Cardiac muscle cell (in vitro differentiated cells and primary cell): ENCODE results near the gene ZNF777. TPM values are rescaled to one million over a fixed set of nuclear protein-coding genes. Genes with fewer than 3 reads are reported as not detected.

Experiments used
- DNase-seq, 2 donors: peaks; one replicate each; pipeline versions ENCODE4 v3.0.0 to v3.0.0-alpha.2; 2010 to 2017; ENCODE audit warnings: low read depth in 1 of 2, low spot score in 1 of 2
- H3K27ac ChIP-seq: fragments of 200-600 bp; sonication (generic); 2 replicates; pipeline ENCODE4 v1.5.1; 2016
- H3K27me3 ChIP-seq: fragments of 200-600 bp; sonication (generic); 2 replicates; pipeline ENCODE4 v1.6.0; 2016; ENCODE audit warnings: control low read depth
- H3K36me3 ChIP-seq: fragments of 200-600 bp; sonication (generic); 2 replicates; pipeline ENCODE4 v1.5.1; 2016; ENCODE audit warnings: control low read depth
- H3K4me1 ChIP-seq: fragments of 200-600 bp; sonication (generic); 2 replicates; pipeline ENCODE4 v1.8.1; 2017; ENCODE audit warnings: low read depth, mild to moderate bottlenecking, mixed run types
- H3K4me3 ChIP-seq: fragments of 200-600 bp; sonication (generic); 2 replicates; pipeline ENCODE4 v1.5.1; 2016; ENCODE audit warnings: mild to moderate bottlenecking
- H3K9me3 ChIP-seq: fragments of 200-600 bp; sonication (generic); 2 replicates; pipeline ENCODE4 v1.5.1; 2017; ENCODE audit warnings: low read depth, mild to moderate bottlenecking, control low read depth
- polyA plus RNA-seq: library from polyadenylated mRNA; unstranded; fragments of >200 nt; fragmentation: Nextera tagmentation; extraction: Ambion mirVana; gene quantifications from 2 replicates; pipeline ENCODE4 v1.2.1, GENCODE V29; 2016
- total RNA-seq: library from RNA; depleted of rRNA; stranded (reverse); fragments of >200 nt; gene quantifications from 2 replicates; pipeline ENCODE4 v1.2.3, GENCODE V29; 2016
- TF ChIP-seq, protein P1 (sequence below): IDR thresholded peaks from 2 replicates; pipeline ENCODE4 v1.5.1; 2012; ENCODE audit warnings: low read depth, mild to moderate bottlenecking, low read length

ZNF777 gene
- total RNA-seq (16.0 and 19.5 TPM in 2 replicates), polyA plus RNA-seq (17.6 and 20.0 TPM in 2 replicates)

DNA sequence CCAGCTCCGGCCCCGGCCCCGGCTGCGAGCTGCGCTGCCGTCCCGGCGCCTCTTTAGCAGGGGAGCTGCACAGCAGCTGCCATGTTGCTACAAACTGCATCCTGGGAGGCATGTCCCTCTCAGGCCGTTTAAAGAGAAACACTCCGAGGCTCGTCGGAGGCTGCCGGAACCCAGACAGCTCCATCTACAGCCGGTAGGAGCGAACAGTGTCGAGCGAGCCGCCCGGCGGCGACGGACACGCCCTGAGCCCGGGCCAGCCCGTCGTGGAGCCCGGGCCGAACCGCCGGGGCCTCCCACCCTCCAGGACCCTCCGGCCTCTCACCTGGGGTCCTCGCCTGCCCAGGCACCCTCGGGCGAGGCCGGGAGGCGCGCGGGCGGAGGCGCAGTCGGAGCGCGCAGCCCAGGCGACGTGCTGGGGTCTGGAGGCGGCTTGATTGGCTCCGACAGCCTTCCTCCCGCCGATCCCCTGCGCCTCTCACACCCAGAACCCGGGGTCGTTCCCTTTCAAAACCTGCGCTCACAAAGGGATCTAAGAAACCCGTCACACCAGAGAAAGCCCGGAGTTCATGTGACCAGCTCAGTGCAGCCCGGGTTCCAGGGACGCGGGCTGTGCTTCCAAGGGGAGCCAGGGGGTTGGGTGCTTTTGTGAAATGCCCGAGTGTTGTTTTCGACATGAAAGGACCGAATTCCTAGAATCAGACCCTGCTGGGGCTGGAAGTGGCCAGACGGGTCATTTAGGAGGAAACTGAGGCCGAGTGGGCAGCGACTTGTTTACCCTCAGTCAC is at the start of gene ZNF777:
TSS of gene ZNF777 (minus strand) at position 570 of the 785 bp plus-strand sequence. CDS start 5,040 bp downstream, outside the sequence.
- H3K27me3 ChIP-seq = no peaks in the 10 kb centered on the region
- peak; percentile 89 to 91 for DNase-seq
- peak within 1 kb of the TSS; percentile 86 for H3K4me3 ChIP-seq
- TF ChIP-seq, protein P1, sequence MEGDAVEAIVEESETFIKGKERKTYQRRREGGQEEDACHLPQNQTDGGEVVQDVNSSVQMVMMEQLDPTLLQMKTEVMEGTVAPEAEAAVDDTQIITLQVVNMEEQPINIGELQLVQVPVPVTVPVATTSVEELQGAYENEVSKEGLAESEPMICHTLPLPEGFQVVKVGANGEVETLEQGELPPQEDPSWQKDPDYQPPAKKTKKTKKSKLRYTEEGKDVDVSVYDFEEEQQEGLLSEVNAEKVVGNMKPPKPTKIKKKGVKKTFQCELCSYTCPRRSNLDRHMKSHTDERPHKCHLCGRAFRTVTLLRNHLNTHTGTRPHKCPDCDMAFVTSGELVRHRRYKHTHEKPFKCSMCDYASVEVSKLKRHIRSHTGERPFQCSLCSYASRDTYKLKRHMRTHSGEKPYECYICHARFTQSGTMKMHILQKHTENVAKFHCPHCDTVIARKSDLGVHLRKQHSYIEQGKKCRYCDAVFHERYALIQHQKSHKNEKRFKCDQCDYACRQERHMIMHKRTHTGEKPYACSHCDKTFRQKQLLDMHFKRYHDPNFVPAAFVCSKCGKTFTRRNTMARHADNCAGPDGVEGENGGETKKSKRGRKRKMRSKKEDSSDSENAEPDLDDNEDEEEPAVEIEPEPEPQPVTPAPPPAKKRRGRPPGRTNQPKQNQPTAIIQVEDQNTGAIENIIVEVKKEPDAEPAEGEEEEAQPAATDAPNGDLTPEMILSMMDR = peak; percentile 50
- no peaks in the 10 kb centered on the region for H3K36me3 ChIP-seq
- H3K9me3 ChIP-seq = no peaks in the 10 kb centered on the region
- H3K27ac ChIP-seq = peak within 1 kb of the TSS; percentile 57
- peaks cover 10% of the 10 kb centered on the region for H3K4me1 ChIP-seq

DNA sequence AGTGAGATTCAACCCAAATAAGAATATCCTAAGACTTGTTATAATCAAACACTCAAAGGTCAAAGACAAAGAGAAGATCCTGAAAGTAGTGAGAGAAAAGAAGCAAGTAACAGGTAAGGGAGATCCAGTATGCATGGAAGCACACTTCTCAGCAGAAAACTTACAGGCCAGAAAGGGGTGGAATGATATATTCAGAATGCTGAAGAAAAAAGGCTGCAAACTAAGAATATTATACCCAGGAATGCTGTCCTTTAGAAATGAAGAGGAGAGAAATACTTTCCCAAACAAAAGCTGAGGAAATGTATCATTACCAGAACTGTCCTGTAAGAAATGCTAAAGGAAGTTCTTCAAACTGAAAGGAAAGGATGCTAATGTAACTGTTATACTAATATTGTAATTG is 49.4 kb upstream of the ZNF777 start:
- no peaks in the 10 kb centered on the region for H3K4me1 ChIP-seq
- H3K4me3 ChIP-seq = no peak overlapping the region
- TF ChIP-seq, protein P1 = no peak
- H3K27me3 ChIP-seq = no peaks in the 10 kb centered on the region
- H3K36me3 ChIP-seq = no peaks in the 10 kb centered on the region
- no peak overlapping the region for H3K27ac ChIP-seq
- DNase-seq = no peak
- H3K9me3 ChIP-seq = no peaks in the 10 kb centered on the region

GRCh38 chr7:149509774-149510173 is 48.9 kb upstream of the ZNF777 start:
- H3K36me3 ChIP-seq = no peaks in the 10 kb centered on the region
- TF ChIP-seq, protein P1 = no peak
- H3K4me1 ChIP-seq = no peaks in the 10 kb centered on the region
- no peak overlapping the region for H3K4me3 ChIP-seq
- H3K27me3 ChIP-seq = no peaks in the 10 kb centered on the region
- no peak overlapping the region for H3K27ac ChIP-seq
- no peak for DNase-seq
- H3K9me3 ChIP-seq = no peaks in the 10 kb centered on the region

DNA sequence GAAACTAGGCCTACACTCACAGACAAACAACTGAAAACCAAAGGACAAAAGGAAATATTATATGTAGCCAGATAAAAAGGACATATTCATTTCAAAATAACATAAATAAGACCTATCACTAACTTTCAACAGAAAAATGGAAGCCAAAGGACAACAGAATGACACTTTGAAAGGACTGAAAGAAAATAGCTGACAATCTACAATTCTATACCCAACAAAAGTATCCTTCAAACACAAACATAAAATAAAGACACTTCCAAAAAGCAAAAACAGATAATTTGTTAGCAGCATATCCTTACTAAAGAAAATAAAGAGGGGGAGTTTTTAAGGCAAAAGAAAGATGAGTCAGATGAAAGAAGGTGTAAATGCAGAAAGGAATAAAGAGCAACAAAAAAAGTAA is 44.7 kb upstream of the ZNF777 start:
- no peak overlapping the region for H3K4me3 ChIP-seq

DNA sequence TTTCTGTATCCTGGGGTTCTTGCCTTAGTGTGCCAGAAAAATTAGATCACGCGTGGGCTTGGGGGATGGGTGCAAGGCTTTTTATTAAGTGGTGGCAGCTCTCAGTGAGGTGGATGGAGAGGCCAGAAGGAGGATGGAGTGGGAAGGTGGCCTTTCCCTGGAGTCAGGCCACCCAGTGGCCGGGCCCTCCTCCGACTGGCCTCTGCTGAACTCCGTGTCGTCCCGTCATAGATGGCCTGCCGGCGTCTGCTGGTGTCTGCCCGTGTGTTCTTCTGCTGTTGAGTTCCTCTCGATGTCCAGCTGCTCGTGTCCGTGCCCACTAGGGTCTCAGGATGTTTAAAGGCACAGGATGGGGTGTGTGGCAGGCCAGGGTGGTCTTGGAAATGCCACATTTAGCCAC is 40.8 kb upstream of the ZNF777 start:
- peaks cover 18% of the 10 kb centered on the region for H3K27me3 ChIP-seq
- no peaks in the 10 kb centered on the region for H3K36me3 ChIP-seq
- no peaks in the 10 kb centered on the region for H3K4me1 ChIP-seq
- TF ChIP-seq, protein P1 = no peak
- no peaks in the 10 kb centered on the region for H3K9me3 ChIP-seq
- DNase-seq = no peak
- no peak overlapping the region for H3K4me3 ChIP-seq
- no peak overlapping the region for H3K27ac ChIP-seq

More for the DNA sequence above, 44.7 kb upstream of the ZNF777 start:
- H3K4me1 ChIP-seq = no peaks in the 10 kb centered on the region
- H3K27me3 ChIP-seq = peaks cover 3% of the 10 kb centered on the region
- no peaks in the 10 kb centered on the region for H3K36me3 ChIP-seq
- DNase-seq = no peak
- H3K9me3 ChIP-seq = no peaks in the 10 kb centered on the region
- no peak overlapping the region for H3K27ac ChIP-seq
- TF ChIP-seq, protein P1 = no peak
